HG03135 (cell line): Measurements from ENCODE around the gene UBE2R2.
"Not testable (repeated sequence)": the region's sequence is repeated elsewhere in the genome, so short reads cannot be mapped to it uniquely, and the experiment has no call there.

ENCODE experiments used
- ATAC-seq: cut with Tn5 transposase; IDR thresholded peaks from one replicate; pipeline ENCODE4 v1.9.1; 2021; ENCODE audit warnings: mild to moderate bottlenecking, moderate library complexity; ENCODE audit not compliant: unreplicated experiment

Gene UBE2R2

GRCh38 chr9:33924978-33925797 lies 108.2 kb downstream of the UBE2R2 start:
- ATAC-seq: no peak

GRCh38 chr9:33926746-33927485 lies 110.0 kb downstream of the UBE2R2 start:
- ATAC-seq: no peak

GRCh38 chr9:33927694-33928093 lies 110.7 kb downstream of the UBE2R2 start:
- no peak for ATAC-seq

- ATAC-seq: no peak
Observed at GRCh38 chr9:33931326-33931725, 114.4 kb downstream of the UBE2R2 start.

- ATAC-seq: no peak
Observed at GRCh38 chr9:33932078-33932807, 115.3 kb downstream of the UBE2R2 start.

- ATAC-seq: no peak
Observed at GRCh38 chr9:33934188-33934878, 117.4 kb downstream of the UBE2R2 start.

GRCh38 chr9:33939924-33940874 lies 123.2 kb downstream of the UBE2R2 start:
- no peak for ATAC-seq

- ATAC-seq: no peak
Observed at GRCh38 chr9:33942471-33943083, 125.6 kb downstream of the UBE2R2 start.

- ATAC-seq: no peak
Observed at GRCh38 chr9:33943389-33943788, 126.4 kb downstream of the UBE2R2 start.

GRCh38 chr9:33946779-33947535 lies 130.0 kb downstream of the UBE2R2 start:
- ATAC-seq: no peak

GRCh38 chr9:33950371-33950770 lies 133.4 kb downstream of the UBE2R2 start:
- no peak for ATAC-seq

- ATAC-seq: no peak
Observed at GRCh38 chr9:33952066-33952465, 135.1 kb downstream of the UBE2R2 start.

GRCh38 chr9:33956544-33956943 lies 139.6 kb downstream of the UBE2R2 start:
- ATAC-seq: no peak

- ATAC-seq: no peak
Observed at GRCh38 chr9:33959725-33960124, 142.8 kb downstream of the UBE2R2 start.

GRCh38 chr9:33962468-33962867 lies 145.5 kb downstream of the UBE2R2 start:
- not testable (repeated sequence) for ATAC-seq

GRCh38 chr9:33964086-33964768 lies 147.3 kb downstream of the UBE2R2 start:
- ATAC-seq: no peak
